Peyer's patch (tissue), 4 donors: Measurements from ENCODE around the gene DHDH. TPM values are rescaled to one million over a fixed set of nuclear protein-coding genes. Genes with fewer than 3 reads are reported as not detected.

ENCODE experiments used
- DNase-seq, 3 donors: peaks; one replicate each; pipeline ENCODE4 v3.0.0-alpha.2; 2017 to 2019
- H3K27ac ChIP-seq, 4 donors: fragments of 200-600 bp; sonication (generic); one replicate each; pipeline ENCODE4 v1.5.1; 2016 to 2019
- H3K27me3 ChIP-seq, 2 donors: fragments of 200-600 bp; sonication (generic); one replicate each; pipeline ENCODE4 v1.5.1; 2019
- H3K36me3 ChIP-seq, 3 donors: fragments of 200-600 bp; sonication (generic); one replicate each; pipeline ENCODE4 v1.5.1; 2016 to 2019
- H3K4me1 ChIP-seq, 4 donors: fragments of 200-600 bp; sonication (generic); one replicate each; pipeline ENCODE4 v1.5.1; 2016 to 2019
- H3K4me3 ChIP-seq, 4 donors: fragments of 200-600 bp; sonication (generic); 1 replicate in 3 of 4; 2 replicates in 1 of 4; pipeline ENCODE4 v1.5.1; 2016 to 2019; ENCODE audit warnings: mild to moderate bottlenecking in 1 of 4
- H3K9me3 ChIP-seq, 4 donors: fragments of 200-600 bp; sonication (generic); one replicate each; pipeline ENCODE4 v1.5.1; 2016 to 2019; ENCODE audit warnings: mild to moderate bottlenecking in 1 of 4
- POLR2A ChIP-seq, 2 donors: fragments of 450-650 bp; IDR thresholded peaks; one replicate each; pipeline ENCODE4 v1.5.1; 2017; ENCODE audit warnings: antibody characterized with exemption in 2 of 2, mild to moderate bottlenecking in 2 of 2, moderate library complexity in 2 of 2
- total RNA-seq, 4 donors: library from RNA; depleted of rRNA; stranded (reverse); fragments of >200 nt; gene quantifications; one replicate each; pipeline ENCODE4 v1.1.0, GENCODE V29; 2016
- TF ChIP-seq, protein P1 (sequence below), 6 experiments: fragments of 450-650 bp in 4 of 6; fragments of 200-600 bp in 2 of 6; sonication (generic) in 1 of 6; IDR thresholded peaks; one replicate each; pipeline ENCODE4 v1.5.1; 2017 to 2019; ENCODE audit warnings: antibody characterized with exemption in 6 of 6, mild to moderate bottlenecking in 3 of 6, moderate library complexity in 1 of 6

DHDH gene
- total RNA-seq, 4 donors from 2014 or later, result 14.6 to 55.5 (median 45.9) TPM; not detected in 1

DNA sequence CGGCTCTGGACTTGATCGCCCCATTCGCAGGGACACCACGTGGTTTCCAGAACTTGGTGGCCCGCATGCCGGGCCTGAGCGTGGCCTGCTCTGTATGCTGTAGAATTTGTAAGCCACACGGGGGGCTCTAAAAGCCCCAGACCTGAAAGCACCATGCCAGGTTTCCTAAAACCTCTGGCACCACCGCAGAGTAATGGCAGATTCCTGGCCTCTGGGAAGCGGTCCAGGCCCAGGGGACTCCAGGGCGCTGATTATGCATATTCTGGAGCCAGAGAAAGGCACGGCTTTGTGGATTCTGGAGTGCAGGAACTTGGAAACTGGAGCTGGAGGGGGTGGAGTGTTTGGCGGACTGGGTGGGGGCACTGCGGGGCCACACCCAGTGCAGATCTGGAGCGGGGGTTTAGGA lies 35.3 kb downstream of the DHDH start:
- no peak for TF ChIP-seq POLR2A (IDR thresholded peaks at IDR 0.05)
- TF ChIP-seq, protein P1, sequence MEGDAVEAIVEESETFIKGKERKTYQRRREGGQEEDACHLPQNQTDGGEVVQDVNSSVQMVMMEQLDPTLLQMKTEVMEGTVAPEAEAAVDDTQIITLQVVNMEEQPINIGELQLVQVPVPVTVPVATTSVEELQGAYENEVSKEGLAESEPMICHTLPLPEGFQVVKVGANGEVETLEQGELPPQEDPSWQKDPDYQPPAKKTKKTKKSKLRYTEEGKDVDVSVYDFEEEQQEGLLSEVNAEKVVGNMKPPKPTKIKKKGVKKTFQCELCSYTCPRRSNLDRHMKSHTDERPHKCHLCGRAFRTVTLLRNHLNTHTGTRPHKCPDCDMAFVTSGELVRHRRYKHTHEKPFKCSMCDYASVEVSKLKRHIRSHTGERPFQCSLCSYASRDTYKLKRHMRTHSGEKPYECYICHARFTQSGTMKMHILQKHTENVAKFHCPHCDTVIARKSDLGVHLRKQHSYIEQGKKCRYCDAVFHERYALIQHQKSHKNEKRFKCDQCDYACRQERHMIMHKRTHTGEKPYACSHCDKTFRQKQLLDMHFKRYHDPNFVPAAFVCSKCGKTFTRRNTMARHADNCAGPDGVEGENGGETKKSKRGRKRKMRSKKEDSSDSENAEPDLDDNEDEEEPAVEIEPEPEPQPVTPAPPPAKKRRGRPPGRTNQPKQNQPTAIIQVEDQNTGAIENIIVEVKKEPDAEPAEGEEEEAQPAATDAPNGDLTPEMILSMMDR (IDR thresholded peaks at IDR 0.05), result no peak
- H3K36me3 ChIP-seq, result peaks cover 0 to 68% (median 0%) of the 10 kb centered on the region in 3 donors
- no peaks in the 10 kb centered on the region for H3K27me3 ChIP-seq
- H3K4me1 ChIP-seq, result peaks cover 0 to 27% (median 21%) of the 10 kb centered on the region in 4 donors
- H3K9me3 ChIP-seq, result no peaks in the 10 kb centered on the region
- peak overlapping the region in 1 of 4 donors; percentile 96 for H3K27ac ChIP-seq
- H3K4me3 ChIP-seq, result no peak overlapping the region
- DNase-seq, result no peak

DNA sequence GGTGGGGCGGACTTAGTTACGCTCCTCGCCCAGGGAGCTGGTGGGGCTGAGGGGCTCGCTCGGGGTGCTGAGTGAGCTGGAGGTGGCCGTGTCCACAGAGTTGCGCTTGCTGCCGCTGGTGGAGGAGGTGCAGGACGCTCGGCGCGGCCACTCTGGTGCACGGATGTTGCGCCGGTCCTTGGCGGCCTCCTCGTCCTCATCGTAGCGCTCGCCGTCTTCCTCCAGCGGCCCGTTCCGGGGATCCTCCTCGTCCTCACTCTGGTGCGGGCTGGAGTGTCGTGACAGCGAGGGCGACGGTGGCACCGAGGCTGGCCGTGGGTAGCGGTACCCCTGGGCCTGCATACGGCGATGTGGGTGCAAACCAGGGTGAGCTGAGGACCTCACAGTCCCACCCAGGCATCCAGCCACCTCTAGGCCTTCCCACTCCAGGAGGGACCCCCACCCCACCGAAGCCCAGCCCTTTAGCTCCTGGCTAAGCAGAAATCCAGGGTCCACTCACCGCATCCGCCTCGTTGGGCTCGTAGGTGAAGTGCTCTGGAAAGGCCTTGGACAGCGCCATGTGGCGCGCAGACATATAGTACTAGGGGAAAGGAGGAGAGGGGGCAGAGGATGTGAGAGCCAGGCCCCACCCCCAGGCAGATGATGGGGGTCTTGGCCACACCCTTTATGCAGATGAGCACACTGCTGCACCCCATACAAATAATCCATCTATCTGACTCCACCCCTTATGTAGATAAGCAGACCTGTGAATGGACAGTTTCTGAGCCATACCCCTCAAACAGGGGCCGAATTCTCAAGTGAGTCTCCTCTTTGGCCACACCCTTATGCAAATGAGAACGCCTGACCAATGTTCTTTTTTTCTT lies 36.0 kb downstream of the DHDH start:
- Histone ChIP-seq H3K27ac (no peak overlapping the region), H3K9me3 (no peaks in the 10 kb centered on the region), H3K36me3 (peaks cover 0 to 75% (median 0%) of the 10 kb centered on the region in 3 donors), H3K4me1 (peaks cover 0 to 20% (median 16%) of the 10 kb centered on the region in 4 donors), H3K27me3 (no peaks in the 10 kb centered on the region), H3K4me3 (no peak overlapping the region)
- DNase-seq, result no peak
- no peak for TF ChIP-seq POLR2A (IDR thresholded peaks at IDR 0.05)
- TF ChIP-seq, protein P1 (IDR thresholded peaks at IDR 0.05), result no peak

DNA sequence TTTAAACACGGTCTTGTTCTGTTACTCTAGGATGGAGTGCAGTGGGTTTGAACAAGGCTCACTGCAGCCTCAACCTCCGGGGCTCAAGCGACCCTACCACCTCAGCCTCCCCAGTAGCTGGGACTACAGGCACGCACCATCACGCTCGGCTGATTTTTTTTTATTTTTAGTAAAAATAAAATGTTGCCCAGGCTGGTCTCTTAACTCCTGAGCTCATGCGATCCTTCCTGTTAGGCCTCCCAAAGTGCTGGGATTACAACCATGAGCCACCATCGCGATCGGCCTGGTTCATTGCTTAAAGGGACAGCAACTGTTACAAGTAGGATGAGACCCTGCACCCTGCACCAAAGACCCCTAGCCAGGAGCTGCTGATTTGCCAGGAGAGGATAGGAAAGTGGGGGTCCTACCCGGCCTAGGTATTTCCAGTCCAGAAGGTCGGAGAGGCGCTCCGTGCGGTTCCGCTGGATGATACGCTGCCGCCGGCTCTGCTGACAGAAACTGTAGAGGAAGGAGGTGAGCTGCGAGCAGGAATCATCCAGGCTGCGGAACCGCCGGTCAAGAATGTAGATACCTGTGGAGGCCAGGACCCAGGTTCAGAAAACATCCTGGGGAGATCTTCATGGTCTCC lies 36.8 kb downstream of the DHDH start:
- Histone ChIP-seq H3K27me3 (no peaks in the 10 kb centered on the region), H3K27ac (no peak overlapping the region), H3K4me3 (no peak overlapping the region), H3K36me3 (peaks cover 0 to 78% (median 0%) of the 10 kb centered on the region in 3 donors), H3K9me3 (no peaks in the 10 kb centered on the region), H3K4me1 (peaks cover 0 to 18% (median 16%) of the 10 kb centered on the region in 4 donors)
- TF ChIP-seq, protein P1 (IDR thresholded peaks at IDR 0.05), result no peak
- no peak for TF ChIP-seq POLR2A (IDR thresholded peaks at IDR 0.05)
- no peak for DNase-seq

DNA sequence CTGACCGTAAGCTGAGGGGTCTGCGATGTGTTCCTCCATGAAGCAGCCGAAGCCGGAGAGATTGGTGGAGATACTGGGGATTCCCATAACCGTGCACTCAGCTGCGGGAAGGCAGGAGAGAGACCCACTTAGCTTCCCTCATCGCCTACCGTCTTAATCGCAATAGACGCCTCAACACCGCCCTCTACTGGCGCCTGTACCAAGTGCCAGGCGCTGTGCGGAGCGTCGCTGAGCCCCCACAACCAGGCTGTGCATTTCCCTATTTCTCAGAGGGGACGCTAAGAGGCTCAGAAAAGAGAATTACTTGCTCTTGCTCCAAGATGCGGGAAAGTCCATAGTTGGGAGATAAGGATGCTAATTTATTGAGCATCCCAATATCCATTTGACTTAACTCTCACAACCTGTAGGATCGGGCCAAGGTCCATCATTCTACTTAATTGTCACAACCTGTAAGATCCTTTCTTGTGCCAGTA lies 37.5 kb downstream of the DHDH start:
- peaks cover 0 to 77% (median 0%) of the 10 kb centered on the region in 3 donors for H3K36me3 ChIP-seq
- no peak overlapping the region for H3K27ac ChIP-seq
- no peaks in the 10 kb centered on the region for H3K27me3 ChIP-seq
- peaks cover 0 to 18% (median 16%) of the 10 kb centered on the region in 4 donors for H3K4me1 ChIP-seq
- DNase-seq, result peak; percentile 83 to 94 (median 86)
- H3K9me3 ChIP-seq, result no peaks in the 10 kb centered on the region
- no peak overlapping the region for H3K4me3 ChIP-seq
- TF ChIP-seq, protein P1 (IDR thresholded peaks at IDR 0.05), result peak; percentile 78 to 93 (median 87)
- no peak for TF ChIP-seq POLR2A (IDR thresholded peaks at IDR 0.05)

DNA sequence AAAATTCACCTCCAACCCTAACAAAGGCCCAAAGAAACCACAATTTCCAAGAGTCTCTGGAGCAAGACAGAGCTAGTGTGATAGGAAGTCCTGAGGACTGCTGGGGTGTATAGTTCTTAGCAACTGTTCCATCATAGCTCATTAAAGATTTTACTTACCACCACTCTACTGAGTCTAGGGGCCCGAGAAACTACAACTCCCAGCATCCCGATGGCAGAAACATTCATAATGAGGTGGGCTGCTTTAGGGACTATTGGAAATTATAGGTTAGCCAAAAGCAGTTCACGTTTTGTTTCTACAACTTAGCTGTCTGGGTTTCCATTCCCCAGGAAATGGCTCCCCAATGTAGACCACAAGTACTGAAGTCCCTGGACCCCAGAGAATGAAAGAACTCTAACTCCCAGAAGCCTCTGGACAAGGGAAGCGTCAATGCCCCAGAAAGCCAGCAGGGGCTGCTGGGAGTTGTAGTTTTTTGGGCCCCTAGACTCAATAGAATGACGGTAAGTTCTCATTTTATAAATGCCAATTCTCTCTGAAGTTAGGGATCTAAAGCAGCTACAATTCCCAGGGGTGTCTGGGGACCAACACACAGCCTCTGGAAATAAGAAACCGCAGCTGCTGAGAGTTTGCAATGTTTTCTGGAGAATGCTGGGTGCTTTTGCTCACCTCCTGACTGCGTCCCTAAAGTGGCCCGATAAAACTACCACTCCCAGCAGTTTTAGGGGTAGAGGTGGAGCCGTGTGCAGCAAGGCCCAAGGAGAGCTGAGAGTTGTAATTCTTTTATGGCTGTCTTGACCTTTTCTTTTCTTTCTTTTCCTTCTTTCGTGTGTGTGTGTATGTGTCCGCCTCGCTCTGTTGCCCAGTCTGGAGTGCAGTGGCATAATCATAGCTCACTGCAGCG lies 42.7 kb downstream of the DHDH start:
- TF ChIP-seq, protein P1 (IDR thresholded peaks at IDR 0.05), result peak in 1 of 6 experiments; percentile 5
- no peak for TF ChIP-seq POLR2A (IDR thresholded peaks at IDR 0.05)
- peaks cover 0 to under 1% (median 0%) of the 10 kb centered on the region in 4 donors for H3K4me1 ChIP-seq
- H3K9me3 ChIP-seq, result no peaks in the 10 kb centered on the region
- no peak for DNase-seq
- no peaks in the 10 kb centered on the region for H3K27me3 ChIP-seq
- H3K36me3 ChIP-seq, result peaks cover 0 to 64% (median 0%) of the 10 kb centered on the region in 3 donors
- H3K4me3 ChIP-seq, result no peak overlapping the region
- H3K27ac ChIP-seq, result no peak overlapping the region
